Measurements from ENCODE around the gene FNDC10.

FNDC10 gene

GRCh38 chr1:1567891-1568291 is 32.0 kb downstream of the FNDC10 start:
- Histone ChIP-seq H3K4me3 (ENCODE audit: low read depth, low read length, poor library complexity, severe bottlenecking) (no peak overlapping the region), H3K4me1 (ENCODE audit: insufficient read depth, low read length, severe bottlenecking) (peaks cover 11% of the 10 kb centered on the region), H3F3A (ENCODE audit: insufficient read depth, low read length) (no peaks in the 10 kb centered on the region), H3K9me2 (ENCODE audit: low read depth, low read length) (no peaks in the 10 kb centered on the region), H3K9me3 (ENCODE audit: low read length) (no peaks in the 10 kb centered on the region), H3K27me3 (ENCODE audit: insufficient read depth, low read length) (no peaks in the 10 kb centered on the region), H3K27ac (ENCODE audit: low read depth, low read length, poor library complexity, severe bottlenecking) (no peak overlapping the region), H2AFZ (ENCODE audit: low read length) (no peak overlapping the region), H3K4me2 (ENCODE audit: low read length) (no peak overlapping the region), H3K9ac (ENCODE audit: low read length) (no peak overlapping the region), H3K36me3 (ENCODE audit: insufficient read depth, low read length) (peaks cover 72% of the 10 kb centered on the region), H3K79me2 (ENCODE audit: insufficient read depth, low read length) (peaks cover 74% of the 10 kb centered on the region), H4K20me1 (ENCODE audit: insufficient read depth, low read length) (no peaks in the 10 kb centered on the region)
- TF ChIP-seq CTCF (IDR thresholded peaks at IDR 0.05; ENCODE audit: low read length) (no peak), EZH2 (IDR thresholded peaks at IDR 0.05; ENCODE audit: borderline replicate concordance, low read length) (no peak)

GRCh38 chr1:1567152-1567875 is 32.6 kb downstream of the FNDC10 start:
- Histone ChIP-seq H3K9ac (ENCODE audit: low read length) (no peak overlapping the region), H3K27ac (ENCODE audit: low read depth, low read length, poor library complexity, severe bottlenecking) (no peak overlapping the region), H4K20me1 (ENCODE audit: insufficient read depth, low read length) (no peaks in the 10 kb centered on the region), H3F3A (ENCODE audit: insufficient read depth, low read length) (no peaks in the 10 kb centered on the region), H2AFZ (ENCODE audit: low read length) (no peak overlapping the region), H3K36me3 (ENCODE audit: insufficient read depth, low read length) (peaks cover 73% of the 10 kb centered on the region), H3K4me2 (ENCODE audit: low read length) (no peak overlapping the region), H3K27me3 (ENCODE audit: insufficient read depth, low read length) (no peaks in the 10 kb centered on the region), H3K4me1 (ENCODE audit: insufficient read depth, low read length, severe bottlenecking) (peaks cover 7% of the 10 kb centered on the region), H3K4me3 (ENCODE audit: low read depth, low read length, poor library complexity, severe bottlenecking) (no peak overlapping the region), H3K9me3 (ENCODE audit: low read length) (no peaks in the 10 kb centered on the region), H3K79me2 (ENCODE audit: insufficient read depth, low read length) (peaks cover 69% of the 10 kb centered on the region), H3K9me2 (ENCODE audit: low read depth, low read length) (no peaks in the 10 kb centered on the region)
- TF ChIP-seq EZH2 (IDR thresholded peaks at IDR 0.05; ENCODE audit: borderline replicate concordance, low read length) (no peak), CTCF (IDR thresholded peaks at IDR 0.05; ENCODE audit: low read length) (no peak)

- no peak overlapping the region for H3K27ac ChIP-seq (ENCODE audit: low read depth, low read length, poor library complexity, severe bottlenecking)
- peaks cover 73% of the 10 kb centered on the region for H3K36me3 ChIP-seq (ENCODE audit: insufficient read depth, low read length)
- TF ChIP-seq EZH2 (IDR thresholded peaks at IDR 0.05; ENCODE audit: borderline replicate concordance, low read length), result no peak
- TF ChIP-seq CTCF (IDR thresholded peaks at IDR 0.05; ENCODE audit: low read length), result no peak
- H3K79me2 ChIP-seq (ENCODE audit: insufficient read depth, low read length), result peaks cover 49% of the 10 kb centered on the region
- no peaks in the 10 kb centered on the region for H3K27me3 ChIP-seq (ENCODE audit: insufficient read depth, low read length)
- no peaks in the 10 kb centered on the region for H4K20me1 ChIP-seq (ENCODE audit: insufficient read depth, low read length)
- no peaks in the 10 kb centered on the region for H3F3A ChIP-seq (ENCODE audit: insufficient read depth, low read length)
- no peak overlapping the region for H3K9ac ChIP-seq (ENCODE audit: low read length)
- H3K4me1 ChIP-seq (ENCODE audit: insufficient read depth, low read length, severe bottlenecking), result peaks cover 5% of the 10 kb centered on the region
- H2AFZ ChIP-seq (ENCODE audit: low read length), result no peak overlapping the region
- H3K9me3 ChIP-seq (ENCODE audit: low read length), result no peaks in the 10 kb centered on the region
- no peak overlapping the region for H3K4me2 ChIP-seq (ENCODE audit: low read length)
- H3K4me3 ChIP-seq (ENCODE audit: low read depth, low read length, poor library complexity, severe bottlenecking), result no peak overlapping the region
- H3K9me2 ChIP-seq (ENCODE audit: low read depth, low read length), result no peaks in the 10 kb centered on the region
These were observed 34.6 kb downstream of the FNDC10 start for GRCh38 chr1:1565340-1565739.

Measured in OCI-LY1 (cell line).